Panc1 (cell line): ENCODE measurements around the gene KCTD5.

Experiments
- CTCF ChIP-seq: fragments of 450-650 bp; IDR thresholded peaks from 2 replicates; pipeline ENCODE4 v1.5.1; 2017; ENCODE audit warnings: mild to moderate bottlenecking
- POLR2AphosphoS5 ChIP-seq: IDR thresholded peaks from 2 replicates; pipeline ENCODE4 v1.6.1; 2012; ENCODE audit warnings: mild to moderate bottlenecking, low read depth, low read length, moderate library complexity
- REST ChIP-seq, 2 experiments: IDR thresholded peaks; 2 replicates each; pipeline ENCODE4 v1.6.1; 2011 to 2012; ENCODE audit warnings: low read depth in 2 of 2, control low read depth in 1 of 2, low read length in 1 of 2, mild to moderate bottlenecking in 1 of 2, moderate library complexity in 1 of 2; ENCODE audit not compliant: insufficient read depth in 1 of 2
- SIN3A ChIP-seq: IDR thresholded peaks from 2 replicates; pipeline ENCODE4 v1.6.1; 2012; ENCODE audit warnings: low read depth, mild to moderate bottlenecking, low read length, moderate library complexity, borderline replicate concordance; ENCODE audit not compliant: insufficient read depth
- TCF7L2 ChIP-seq: IDR thresholded peaks from 2 replicates; pipeline ENCODE4 v1.6.1; 2011; ENCODE audit warnings: mild to moderate bottlenecking, low read depth, low read length, inconsistent platforms

GRCh38 chr16:2710711-2711231 is 28.4 kb downstream of the KCTD5 start:
- TF ChIP-seq POLR2AphosphoS5 (no peak), CTCF (no peak), REST (IDR thresholded peaks at IDR 0.05; ENCODE audit: insufficient read depth in 1 of 2, low read depth in 2 of 2, low read length in 1 of 2) (no peak), TCF7L2 (no peak), SIN3A (no peak)
